GM12878 (cell line): ENCODE measurements around the gene PDZD2. TPM values are rescaled to one million over a fixed set of nuclear protein-coding genes. Genes with fewer than 3 reads are reported as not detected.

Source experiments
- ATAC-seq: fragments of 200-7000 bp; cut with Tn5 transposase; 3 replicates; pipeline ENCODE4 v1.9.1; 2020; ENCODE audit warnings: mild to moderate bottlenecking, moderate library complexity
- BruUV-seq: library from RNA; stranded (reverse); fragments of 400-500 nt; replicated peaks from 2 replicates; lab custom pipeline; 2021; lab: Mats Ljungman, UMichigan
- CTCF ChIA-PET: fragments of 300-600 bp; sonication (Branson Sonifier 250); formaldehyde crosslinking; extraction: SDS; loops from one replicate; lab custom pipeline; 2021; ENCODE audit warnings: inconsistent platforms; lab: Yijun Ruan, JAX
- POLR2A ChIA-PET: fragments of 350-600 bp; formaldehyde crosslinking; extraction: SDS; loops from one replicate; lab custom pipeline; 2021; ENCODE audit warnings: inconsistent platforms; lab: Charles Lee
- RAD21 ChIA-PET: fragments of 300-600 bp; sonication (Branson Sonifier 250); formaldehyde crosslinking; loops from one replicate; lab custom pipeline; 2023; ENCODE audit warnings: antibody characterized with exemption; ENCODE audit not compliant: unreplicated experiment; lab: Charles Lee
- SMC1A ChIA-PET: fragments of 300-600 bp; sonication (Branson Sonifier 250); formaldehyde crosslinking; loops from one replicate; lab custom pipeline; 2023; ENCODE audit not compliant: unreplicated experiment, uncharacterized antibody; lab: Charles Lee
- DNase-seq: peaks from one replicate; pipeline ENCODE4 v3.0.0-alpha.2; 2011; ENCODE audit warnings: low read depth, low spot score
- FAIRE-seq: peaks from 3 replicates; lab custom pipeline; 2011; peaks lifted over from hg19 to GRCh38; lab: Jason Lieb, UNC
- H2AFZ ChIP-seq: 2 replicates; pipeline ENCODE4 v1.6.0; 2011; ENCODE audit warnings: low read depth, low read length, control low read depth; ENCODE audit not compliant: control insufficient read depth
- H3K27ac ChIP-seq: 2 replicates; pipeline ENCODE4 v1.5.1; 2011; ENCODE audit warnings: control low read depth; ENCODE audit not compliant: control insufficient read depth, insufficient read depth
- H3K27me3 ChIP-seq, 2 experiments: replicated peaks in 1 of 2; 2 replicates each; pipeline versions ENCODE4 v1.6.0 to v1.6.1; 2011; ENCODE audit warnings: low read length in 1 of 2; ENCODE audit not compliant: control insufficient read depth in 2 of 2, insufficient read depth in 2 of 2
- H3K36me3 ChIP-seq, 2 experiments: 2 replicates each; pipeline ENCODE4 v1.5.1; 2011; ENCODE audit warnings: low read length in 1 of 2; ENCODE audit not compliant: control insufficient read depth in 2 of 2, insufficient read depth in 2 of 2
- H3K4me1 ChIP-seq: 2 replicates; pipeline ENCODE4 v1.6.1; 2011; ENCODE audit warnings: mild to moderate bottlenecking, low read length, moderate library complexity, mixed read lengths; ENCODE audit not compliant: control insufficient read depth, insufficient read depth
- H3K4me2 ChIP-seq: 2 replicates; pipeline ENCODE4 v1.6.0; 2011; ENCODE audit warnings: control low read depth; ENCODE audit not compliant: control insufficient read depth, insufficient read depth
- H3K4me3 ChIP-seq: fragments of 200-600 bp; sonication (generic); 2 replicates; pipeline ENCODE4 v1.5.1; 2016
- H3K79me2 ChIP-seq: 2 replicates; pipeline ENCODE4 v1.6.0; 2011; ENCODE audit warnings: low read length; ENCODE audit not compliant: control insufficient read depth, insufficient read depth
- H3K9ac ChIP-seq: 2 replicates; pipeline ENCODE4 v1.8.0; 2011; ENCODE audit warnings: low read length, control low read depth, mixed read lengths; ENCODE audit not compliant: control insufficient read depth, insufficient read depth
- H3K9me3 ChIP-seq: replicated peaks from 3 replicates; pipeline ENCODE4 v1.5.1; 2011; ENCODE audit warnings: mild to moderate bottlenecking, low read length; ENCODE audit not compliant: control insufficient read depth, insufficient read depth
- H4K20me1 ChIP-seq: 2 replicates; pipeline ENCODE4 v1.6.0; 2011; ENCODE audit not compliant: control insufficient read depth, insufficient read depth
- BHLHE40 ChIP-seq, 2 experiments: fragments of 450-650 bp in 1 of 2; IDR thresholded peaks; 2 replicates each; pipeline ENCODE4 v1.6.1; 2011 to 2017; ENCODE audit warnings: low read depth in 2 of 2, borderline replicate concordance in 1 of 2, improper control_type of control experiment in 1 of 2, low read length in 1 of 2, mild to moderate bottlenecking in 1 of 2
- EGR1 ChIP-seq, 2 experiments: IDR thresholded peaks; 1 replicate in 1 of 2; 2 replicates in 1 of 2; pipeline ENCODE4 v1.6.1; 2011 to 2012; ENCODE audit warnings: low read depth in 2 of 2, low read length in 2 of 2, borderline replicate concordance in 1 of 2, mild to moderate bottlenecking in 1 of 2, moderate library complexity in 1 of 2
- KAT2A ChIP-seq: conservative IDR thresholded peaks from 2 replicates; pipeline ENCODE4 v1.6.1; 2011; ENCODE audit warnings: low read depth, low read length; ENCODE audit not compliant: control insufficient read depth
- MXI1 ChIP-seq: fragments of 150-350 bp; IDR thresholded peaks from 2 replicates; pipeline ENCODE4 v1.6.1; 2011; ENCODE audit warnings: low read depth, mild to moderate bottlenecking, inconsistent platforms, low read length, improper control_type of control experiment
- NFYA ChIP-seq: IDR thresholded peaks from 2 replicates; pipeline ENCODE4 v1.6.1; 2011; ENCODE audit warnings: low read depth, mild to moderate bottlenecking, low read length, improper control_type of control experiment, borderline replicate concordance
- PAX5 ChIP-seq: IDR thresholded peaks from 2 replicates; pipeline ENCODE4 v1.6.1; 2011; ENCODE audit warnings: low read depth, low read length, borderline replicate concordance
- PAX8 ChIP-seq: fragments of 450-650 bp; IDR thresholded peaks from 2 replicates; pipeline ENCODE4 v1.6.1; 2017; ENCODE audit warnings: mild to moderate bottlenecking, moderate library complexity
- RBBP5 ChIP-seq: fragments of 200-600 bp; sonication (generic); conservative IDR thresholded peaks from 2 replicates; pipeline ENCODE4 v1.6.1; 2016
- RELA ChIP-seq: fragments of 450-650 bp; IDR thresholded peaks from 2 replicates; pipeline ENCODE4 v1.8.0; 2014; ENCODE audit warnings: borderline replicate concordance; ENCODE audit not compliant: partially characterized antibody
- SMAD5 ChIP-seq: IDR thresholded peaks from 2 replicates; pipeline ENCODE4 v1.6.1; 2016; ENCODE audit warnings: antibody characterized with exemption, low read depth
- SMC3 ChIP-seq: IDR thresholded peaks from 2 replicates; pipeline ENCODE4 v1.6.1; 2011; ENCODE audit warnings: low read length, improper control_type of control experiment, borderline replicate concordance
- SP1 ChIP-seq: IDR thresholded peaks from one replicate; pipeline ENCODE4 v1.6.1; 2011; ENCODE audit warnings: low read depth, low read length
- SUZ12 ChIP-seq: fragments of 200-600 bp; sonication (generic); IDR thresholded peaks from one replicate; pipeline ENCODE4 v1.6.1; 2018; ENCODE audit warnings: antibody characterized with exemption, mild to moderate bottlenecking; ENCODE audit not compliant: unreplicated experiment
- WRNIP1 ChIP-seq: IDR thresholded peaks from 2 replicates; pipeline ENCODE4 v1.6.1; 2011; ENCODE audit warnings: low read depth, low read length, improper control_type of control experiment, borderline replicate concordance
- ZNF207 ChIP-seq: fragments of 450-650 bp; IDR thresholded peaks from 2 replicates; pipeline ENCODE4 v1.6.1; 2014; ENCODE audit warnings: antibody characterized with exemption, mild to moderate bottlenecking, borderline replicate concordance
- ZSCAN29 ChIP-seq: fragments of 450-650 bp; IDR thresholded peaks from 2 replicates; pipeline ENCODE4 v1.6.1; 2017; ENCODE audit warnings: mild to moderate bottlenecking, moderate library complexity
- WGBS: methylation state at CpG from one replicate; pipeline ENCODE4 v1.1.6; 2016; ENCODE audit warnings: low lambda C conversion rate; ENCODE audit not compliant: insufficient replicate concordance, insufficient coverage; ENCODE audit errors: missing lambda C conversion rate; 5-methylcytosine and 5-hydroxymethylcytosine counted together
- in situ Hi-C: fragments of 300-500 bp; cut with MboI; formaldehyde crosslinking; loops from 9 replicates; pipeline ENCODE4 v1.14.3; 2018; ENCODE audit warnings: mixed read lengths
- intact Hi-C: fragments of 100-400 bp; cut with micrococcal nuclease; formaldehyde crosslinking; loops from one replicate; pipeline ENCODE4 v1.14.2; 2022; ENCODE audit not compliant: unreplicated experiment
- polyA plus RNA-seq, 11 experiments: library from polyadenylated mRNA; depleted of rRNA in 4 of 11; unstranded in 6 of 11; stranded (reverse) in 5 of 11; fragments of >200 nt; fragmentation: Nextera tagmentation in 4 of 11; fragmentation: Illumina TruSeq in 1 of 11; extraction: Ambion mirVana in 4 of 11; extraction: Trizol in 1 of 11; gene quantifications; 1 replicate in 1 of 11; 2 replicates in 10 of 11; pipeline versions ENCODE4 v1.2.1 to v1.2.3, GENCODE V29; 2011 to 2016; ENCODE audit warnings: inconsistent platforms in 2 of 11, missing spikeins in 2 of 11, low read depth in 1 of 11
- total RNA-seq, 4 experiments: library from RNA; depleted of rRNA in 3 of 4; stranded (reverse); fragments of >200 nt in 3 of 4; fragmentation: Illumina TruSeq in 1 of 4; extraction: Trizol in 1 of 4; gene quantifications; 2 replicates each; pipeline versions ENCODE4 v1.2.1 to v1.2.3, GENCODE V29; 2013 to 2021
- TF ChIP-seq, protein P1 (sequence below): IDR thresholded peaks from 2 replicates; pipeline ENCODE4 v1.6.1; 2012; ENCODE audit warnings: low read depth, low read length, improper control_type of control experiment

The PDZD2 gene
- total and polyA plus RNA-seq, 10 of the 15 experiments (the other 5 are each of a cell fraction or from before 2014, with no cell fraction given): 0.01 to 0.58 (median 0.29) TPM; not detected in 3

DNA sequence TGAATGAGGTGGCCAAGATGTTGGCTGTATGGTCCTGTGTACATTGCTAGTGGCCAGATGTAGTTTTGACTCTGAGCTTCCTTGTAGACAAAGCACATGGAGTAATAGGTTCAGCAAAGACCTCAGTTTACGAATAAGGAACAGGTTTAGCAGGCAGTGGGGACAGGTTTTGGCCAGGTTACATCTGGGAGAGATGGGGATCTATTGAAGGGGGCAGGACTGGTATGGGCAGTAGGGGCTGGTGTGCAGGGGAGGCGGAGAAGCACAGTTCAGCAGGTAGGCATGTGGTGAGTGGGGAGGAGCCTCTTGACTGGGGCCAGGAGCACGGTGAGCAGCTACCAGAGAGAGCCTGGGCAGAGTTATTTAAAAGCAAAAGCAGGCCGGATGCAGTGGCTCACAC lies 67.3 kb downstream of the PDZD2 start:
- DNase-seq: no peak
- Histone ChIP-seq H3K27ac (no peak overlapping the region), H3K4me2 (no peak overlapping the region), H2AFZ (no peak overlapping the region), H3K4me1 (no peaks in the 10 kb centered on the region), H4K20me1 (no peaks in the 10 kb centered on the region), H3K9ac (no peak overlapping the region), H3K27me3 (no peaks in the 10 kb centered on the region; a peak in 1 of 4 replicates), H3K9me3 (no peaks in the 10 kb centered on the region), H3K36me3 (no peaks in the 10 kb centered on the region), H3K79me2 (no peaks in the 10 kb centered on the region), H3K4me3 (no peak overlapping the region)
- SMC1A ChIA-PET: no interaction called here
- BruUV-seq: no TSS peak
- RAD21 ChIA-PET: no interaction called here
- no peak for ATAC-seq
- CTCF ChIA-PET: no interaction called here
- POLR2A ChIA-PET: no interaction called here
- no peak for FAIRE-seq
- no peak for TF ChIP-seq PAX5
- no peak for TF ChIP-seq KAT2A
- TF ChIP-seq SP1: no peak
- no peak for TF ChIP-seq NFYA
- TF ChIP-seq RELA: no peak
- TF ChIP-seq, all 136 proteins: peak for 0
- WGBS: 5% methylated on average over 4 of the region's 4 CpGs
- in situ Hi-C loops (no loop called here), intact Hi-C loops (no loop called here)

DNA sequence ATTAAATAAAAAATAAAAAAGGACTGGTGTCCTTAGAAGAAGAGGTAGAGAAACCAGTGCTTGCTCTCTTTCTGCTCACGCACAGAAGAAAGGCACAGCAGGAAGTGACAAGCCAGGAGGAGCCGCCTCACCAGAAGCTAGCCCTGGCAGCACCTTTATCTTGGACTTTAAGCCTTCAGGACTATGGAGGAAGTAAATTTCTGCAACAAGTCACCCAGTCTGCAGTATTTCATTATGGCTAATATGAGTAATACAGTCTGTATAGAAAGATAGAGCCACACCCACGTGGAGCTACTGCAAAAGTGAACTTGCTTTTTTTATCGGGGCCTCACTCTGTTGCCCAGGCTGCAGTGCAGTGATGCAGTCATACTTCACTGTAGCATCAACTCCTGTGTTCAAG lies 68.4 kb downstream of the PDZD2 start:
- no peaks in the 10 kb centered on the region for H3K4me1 ChIP-seq
- in situ Hi-C loops (no loop called here), intact Hi-C loops (no loop called here)
- 31% methylated on average over 4 of the region's 4 CpGs for WGBS
- RAD21 ChIA-PET: no interaction called here
- no peaks in the 10 kb centered on the region for H4K20me1 ChIP-seq
- no peaks in the 10 kb centered on the region; a peak in 1 of 4 replicates for H3K27me3 ChIP-seq
- CTCF ChIA-PET: no interaction called here
- ATAC-seq (no peak), FAIRE-seq (no peak), DNase-seq (no peak)
- no peak overlapping the region for H3K4me2 ChIP-seq
- no peak overlapping the region for H3K9ac ChIP-seq
- SMC1A ChIA-PET: no interaction called here
- no TSS peak for BruUV-seq
- TF ChIP-seq BHLHE40 (IDR thresholded peaks at IDR 0.05; ENCODE audit: borderline replicate concordance in 1 of 2, low read depth in 2 of 2, low read length in 1 of 2) (no peak), ZNF207 (no peak), PAX8 (no peak), ZSCAN29 (no peak), SUZ12 (no peak), WRNIP1 (no peak), EGR1 (IDR thresholded peaks at IDR 0.05; ENCODE audit: borderline replicate concordance in 1 of 2, low read depth in 2 of 2, low read length in 2 of 2) (no peak), MXI1 (no peak), SMAD5 (no peak), SMC3 (no peak), RBBP5 (no peak)
- TF ChIP-seq, protein P1, sequence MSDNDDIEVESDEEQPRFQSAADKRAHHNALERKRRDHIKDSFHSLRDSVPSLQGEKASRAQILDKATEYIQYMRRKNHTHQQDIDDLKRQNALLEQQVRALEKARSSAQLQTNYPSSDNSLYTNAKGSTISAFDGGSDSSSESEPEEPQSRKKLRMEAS: no peak
- H2AFZ ChIP-seq: no peak overlapping the region
- H3K27ac ChIP-seq: no peak overlapping the region
- no peaks in the 10 kb centered on the region for H3K36me3 ChIP-seq
- H3K4me3 ChIP-seq: no peak overlapping the region
- POLR2A ChIA-PET: no interaction called here
- no peaks in the 10 kb centered on the region for H3K9me3 ChIP-seq
- H3K79me2 ChIP-seq: no peaks in the 10 kb centered on the region
